Endothelial cell of umbilical vein (primary cell): ENCODE results near the gene PTPRU. TPM values are rescaled to one million over a fixed set of nuclear protein-coding genes. Genes with fewer than 3 reads are reported as not detected.

Experiments used
- BruUV-seq: library from RNA; stranded (reverse); fragments of 400-500 nt; replicated peaks from 2 replicates; lab custom pipeline; 2021; lab: Mats Ljungman, UMichigan
- CTCF ChIA-PET: fragments of 300-600, 350-600 bp; sonication (Branson Sonifier 250); formaldehyde crosslinking; loops from one replicate; lab custom pipeline; 2021; ENCODE audit warnings: antibody characterized with exemption, inconsistent platforms; lab: Charles Lee
- POLR2A ChIA-PET: fragments of 300-600, 350-600 bp; sonication (Branson Sonifier 250); formaldehyde crosslinking; loops from one replicate; lab custom pipeline; 2021; ENCODE audit warnings: antibody characterized with exemption, inconsistent platforms; lab: Charles Lee
- DNase-seq: peaks from one replicate; pipeline ENCODE4 v3.0.0-alpha.2; 2011; ENCODE audit warnings: low read depth, low spot score
- FAIRE-seq: peaks from 2 replicates; lab custom pipeline; 2011; peaks lifted over from hg19 to GRCh38; lab: Jason Lieb, UNC
- H2AFZ ChIP-seq: 2 replicates; pipeline ENCODE4 v1.6.0; 2012; ENCODE audit warnings: low read depth, low read length, control low read depth, inconsistent platforms
- H3K27ac ChIP-seq: 2 replicates; pipeline ENCODE4 v1.5.1; 2011; ENCODE audit warnings: low read depth, mild to moderate bottlenecking, control low read depth, low read length, moderate library complexity; ENCODE audit not compliant: insufficient read depth
- H3K27me3 ChIP-seq, 2 experiments: 2 replicates each; pipeline versions ENCODE4 v1.6.0 to v1.6.1; 2011; ENCODE audit warnings: low read length in 2 of 2, mixed read lengths in 1 of 2; ENCODE audit not compliant: control insufficient read depth in 2 of 2, insufficient read depth in 2 of 2
- H3K36me3 ChIP-seq, 2 experiments: 2 replicates in 1 of 2; 3 replicates in 1 of 2; pipeline ENCODE4 v1.5.1; 2011; ENCODE audit warnings: low read length in 2 of 2, mild to moderate bottlenecking in 1 of 2, moderate library complexity in 1 of 2; ENCODE audit not compliant: control insufficient read depth in 2 of 2, insufficient read depth in 2 of 2; ENCODE audit errors: extremely low read depth in 1 of 2
- H3K4me1 ChIP-seq: 3 replicates; pipeline ENCODE4 v1.5.1; 2011; ENCODE audit warnings: mild to moderate bottlenecking, low read length; ENCODE audit not compliant: control insufficient read depth, insufficient read depth; ENCODE audit errors: extremely low read depth
- H3K4me2 ChIP-seq: 2 replicates; pipeline ENCODE4 v1.6.1; 2011; ENCODE audit warnings: low read length, control low read depth, mixed read lengths; ENCODE audit not compliant: insufficient read depth
- H3K4me3 ChIP-seq, 3 experiments: fragments of 200-600 bp in 1 of 3; sonication (generic), shearing (Covaris generic) in 1 of 3; replicated peaks in 1 of 3; 2 replicates each; pipeline ENCODE4 v1.5.1; 2011 to 2016; ENCODE audit warnings: control low read depth in 3 of 3, low read length in 3 of 3, mild to moderate bottlenecking in 2 of 3, inconsistent platforms in 1 of 3, low read depth in 1 of 3, moderate library complexity in 1 of 3; ENCODE audit not compliant: insufficient read depth in 1 of 3
- H3K79me2 ChIP-seq: 2 replicates; pipeline ENCODE4 v1.6.0; 2012; ENCODE audit warnings: low read length, inconsistent platforms; ENCODE audit not compliant: control insufficient read depth, insufficient read depth
- H3K9ac ChIP-seq: replicated peaks from 2 replicates; pipeline ENCODE3; 2011; ENCODE audit warnings: low read length, control low read depth; ENCODE audit not compliant: insufficient read depth; ENCODE audit errors: extremely low read depth
- H3K9me1 ChIP-seq: replicated peaks from 3 replicates; pipeline ENCODE4 v1.6.0; 2011; ENCODE audit warnings: mild to moderate bottlenecking, low read length; ENCODE audit not compliant: control insufficient read depth, insufficient read depth; ENCODE audit errors: extremely low read depth
- H3K9me3 ChIP-seq: replicated peaks from 2 replicates; pipeline ENCODE4 v1.5.1; 2012; ENCODE audit warnings: low read length, inconsistent platforms; ENCODE audit not compliant: control insufficient read depth, insufficient read depth
- H4K20me1 ChIP-seq: replicated peaks from 2 replicates; pipeline ENCODE3; 2011; ENCODE audit warnings: mild to moderate bottlenecking, low read length; ENCODE audit not compliant: control insufficient read depth, insufficient read depth; ENCODE audit errors: extremely low read depth
- CTCF ChIP-seq, 2 donors: IDR thresholded peaks; 1 replicate in 1 of 2; 2 replicates in 1 of 2; pipeline ENCODE4 v1.5.1; 2011; ENCODE audit warnings: low read length in 2 of 2, mild to moderate bottlenecking in 2 of 2, moderate library complexity in 2 of 2, control low read depth in 1 of 2, inconsistent platforms in 1 of 2, low read depth in 1 of 2; ENCODE audit not compliant: insufficient read depth in 1 of 2; ENCODE audit errors: extremely low read depth in 1 of 2
- EZH2 ChIP-seq: IDR thresholded peaks from 2 replicates; pipeline ENCODE4 v1.6.1; 2012; ENCODE audit warnings: borderline replicate concordance, low read depth, mild to moderate bottlenecking, moderate library complexity, low read length, inconsistent platforms; ENCODE audit not compliant: severe bottlenecking
- FOS ChIP-seq: IDR thresholded peaks from 2 replicates; pipeline ENCODE4 v1.6.1; 2011; ENCODE audit warnings: mild to moderate bottlenecking, low read length, moderate library complexity, borderline replicate concordance; ENCODE audit not compliant: insufficient read depth
- GATA2 ChIP-seq: IDR thresholded peaks from 2 replicates; pipeline ENCODE4 v1.7.0; 2011; ENCODE audit warnings: low read depth, mild to moderate bottlenecking, moderate library complexity, mixed read lengths, low read length; ENCODE audit not compliant: insufficient read length, insufficient read depth
- JUN ChIP-seq: IDR thresholded peaks from 2 replicates; pipeline ENCODE4 v1.6.1; 2011; ENCODE audit warnings: borderline replicate concordance, low read depth; ENCODE audit not compliant: insufficient read length, insufficient read depth
- MYC ChIP-seq: IDR thresholded peaks from one replicate; pipeline ENCODE4 v1.6.1; 2011; ENCODE audit warnings: mild to moderate bottlenecking, low read depth, low read length
- POLR2A ChIP-seq: IDR thresholded peaks from 2 replicates; pipeline ENCODE4 v1.6.1; 2012; ENCODE audit warnings: low read depth, mild to moderate bottlenecking, control low read depth, low read length
- POLR2AphosphoS5 ChIP-seq: IDR thresholded peaks from 2 replicates; pipeline ENCODE4 v1.6.1; 2012; ENCODE audit warnings: low read depth, mild to moderate bottlenecking, control low read depth, low read length, moderate library complexity; ENCODE audit not compliant: insufficient read depth
- dilution Hi-C: fragments of 300-500 bp; cut with MboI; formaldehyde crosslinking; loops from one replicate; pipeline ENCODE4 v1.15.0; 2019; ENCODE audit warnings: low sequenced_read_pairs; ENCODE audit not compliant: extremely low pct_ligation_motif_present
- intact Hi-C: fragments of 100-400 bp; cut with micrococcal nuclease; formaldehyde crosslinking; loops from one replicate; pipeline ENCODE4 v1.10.0; 2022
- polyA plus RNA-seq, 4 experiments: library from polyadenylated mRNA; depleted of rRNA in 3 of 4; stranded (reverse) in 3 of 4; unstranded in 1 of 4; fragments of >200 nt; gene quantifications; 2 replicates each; pipeline versions ENCODE4 v1.2.1 to v1.2.3, GENCODE V29; 2011 to 2012; ENCODE audit warnings: missing spikeins in 1 of 4
- total RNA-seq: library from RNA; stranded (reverse); gene quantifications from 2 replicates; pipeline ENCODE4 v1.2.3, GENCODE V29; 2021
- TF ChIP-seq, protein P1 (sequence below): IDR thresholded peaks from 2 replicates; pipeline ENCODE4 v1.6.1; 2011; ENCODE audit not compliant: insufficient read depth, insufficient read length

Gene PTPRU
- total and polyA plus RNA-seq, 2 donors (not counting 3 experiments of a cell fraction or from before 2014, with no cell fraction given) = 0.58 to 2.6 TPM

DNA sequence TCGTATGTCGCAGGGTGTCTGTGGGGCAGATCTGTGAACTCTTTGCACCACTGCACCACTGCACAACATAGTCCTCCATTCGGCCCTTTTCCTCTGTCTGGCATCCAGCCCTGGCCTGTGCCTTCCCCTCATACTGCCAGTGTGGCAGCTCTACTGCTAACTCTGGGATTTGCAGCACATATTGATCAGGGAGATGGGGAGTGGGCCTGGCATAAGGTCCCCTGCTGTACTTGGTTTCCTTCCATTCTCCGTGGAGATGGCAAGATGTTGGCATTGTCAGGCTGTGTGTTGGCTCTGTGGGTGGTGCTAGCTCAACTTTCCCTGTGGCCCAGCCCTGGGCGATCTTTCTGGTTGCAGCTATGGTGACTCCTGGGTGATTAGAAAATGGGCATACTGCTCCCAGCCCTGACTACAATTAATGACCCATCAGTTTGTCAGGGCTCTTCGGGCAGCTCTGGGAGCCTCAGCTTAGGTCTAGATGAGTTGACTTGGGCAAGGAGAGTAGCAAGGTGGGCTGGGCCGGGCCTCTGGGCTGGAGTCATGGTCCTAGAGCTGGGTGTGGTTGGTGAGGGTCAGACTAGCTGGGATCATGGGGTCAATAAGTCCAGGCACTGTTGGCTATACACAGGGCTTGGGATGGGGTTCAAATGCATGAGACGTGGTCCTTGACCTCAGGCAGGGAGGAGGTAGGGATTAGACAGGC is 11.4 kb downstream of the PTPRU start:
- H4K20me1 ChIP-seq = no peaks in the 10 kb centered on the region
- ChIA-PET CTCF (interaction anchor here (1.1 kb wide), 1 partner anchor 1133 kb away, joined by 3 read pairs; no protein-coding TSS in a partner anchor), POLR2A (no interaction called here)
- peaks cover 0 to 1% of the 10 kb centered on the region in 2 experiments for H3K27me3 ChIP-seq
- no peak for DNase-seq
- BruUV-seq = no TSS peak
- dilution Hi-C loops (loop anchor here (25.0 kb wide), 1 partner anchor 840 kb away; no protein-coding TSS in a partner anchor), intact Hi-C loops (no loop called here)
- H3K9me3 ChIP-seq = no peaks in the 10 kb centered on the region
- H3K27ac ChIP-seq = no peak overlapping the region
- H3K36me3 ChIP-seq = no peaks in the 10 kb centered on the region
- no peak overlapping the region for H3K4me2 ChIP-seq
- no peak overlapping the region for H3K4me3 ChIP-seq
- H3K9me1 ChIP-seq = no peaks in the 10 kb centered on the region
- H2AFZ ChIP-seq = no peak overlapping the region
- TF ChIP-seq FOS = no peak
- TF ChIP-seq POLR2A = no peak
- no peak for TF ChIP-seq EZH2
- TF ChIP-seq, protein P1, sequence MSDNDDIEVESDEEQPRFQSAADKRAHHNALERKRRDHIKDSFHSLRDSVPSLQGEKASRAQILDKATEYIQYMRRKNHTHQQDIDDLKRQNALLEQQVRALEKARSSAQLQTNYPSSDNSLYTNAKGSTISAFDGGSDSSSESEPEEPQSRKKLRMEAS = no peak
- no peak for TF ChIP-seq CTCF (IDR thresholded peaks at IDR 0.05; ENCODE audit: extremely low read depth in 1 of 2, insufficient read depth in 1 of 2, low read depth in 1 of 2, low read length in 2 of 2)
- TF ChIP-seq POLR2AphosphoS5 = no peak
- no peak for TF ChIP-seq GATA2
- no peak for TF ChIP-seq MYC
- no peak for TF ChIP-seq JUN
- no peak overlapping the region for H3K9ac ChIP-seq
- FAIRE-seq = no peak
- H3K4me1 ChIP-seq = no peaks in the 10 kb centered on the region
- H3K79me2 ChIP-seq = no peaks in the 10 kb centered on the region
